ENCODE measurements around the gene ROBO1.
"Not testable (repeated sequence)": the region's sequence is repeated elsewhere in the genome, so short reads cannot be mapped to it uniquely, and the experiment has no call there.

The ROBO1 gene

DNA sequence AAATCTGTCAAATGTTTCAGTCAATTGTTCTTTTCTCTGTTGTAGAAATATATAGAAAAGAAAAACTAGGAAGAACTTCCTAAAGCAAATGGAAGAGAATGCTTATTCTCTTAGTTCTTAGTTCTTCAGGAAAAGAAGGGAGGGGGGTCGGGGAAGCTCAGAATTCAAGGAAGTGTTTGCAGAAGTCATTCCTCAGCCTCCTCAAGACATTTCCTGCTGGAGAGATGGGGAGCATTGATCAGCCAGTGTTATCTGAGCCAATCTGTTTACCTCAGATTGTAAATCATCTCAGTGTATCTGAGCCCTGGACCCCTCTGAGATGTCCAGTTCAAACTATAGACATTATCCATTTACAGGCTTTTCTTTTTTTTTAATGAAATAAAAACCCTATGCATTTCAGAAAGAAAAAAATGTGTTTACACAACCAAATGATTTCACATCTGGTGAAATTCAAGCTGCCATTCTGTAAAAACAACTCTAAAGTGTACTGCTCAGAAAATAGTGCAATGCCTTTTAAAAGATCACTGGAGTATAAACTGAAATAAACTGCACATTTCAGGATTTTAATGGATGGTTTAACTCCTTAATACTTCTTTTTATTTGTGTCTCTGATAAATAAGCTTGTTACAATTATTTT is 460.7 kb downstream of the ROBO1 start:
- DNase-seq (ENCODE audit: low spot score), result no peak

GRCh38 chr3:79299949-79300635 is 467.7 kb downstream of the ROBO1 start:
- DNase-seq (ENCODE audit: low spot score), result not testable (repeated sequence)

GRCh38 chr3:79297245-79297960 is 470.4 kb downstream of the ROBO1 start:
- no peak for DNase-seq (ENCODE audit: low spot score)

DNA sequence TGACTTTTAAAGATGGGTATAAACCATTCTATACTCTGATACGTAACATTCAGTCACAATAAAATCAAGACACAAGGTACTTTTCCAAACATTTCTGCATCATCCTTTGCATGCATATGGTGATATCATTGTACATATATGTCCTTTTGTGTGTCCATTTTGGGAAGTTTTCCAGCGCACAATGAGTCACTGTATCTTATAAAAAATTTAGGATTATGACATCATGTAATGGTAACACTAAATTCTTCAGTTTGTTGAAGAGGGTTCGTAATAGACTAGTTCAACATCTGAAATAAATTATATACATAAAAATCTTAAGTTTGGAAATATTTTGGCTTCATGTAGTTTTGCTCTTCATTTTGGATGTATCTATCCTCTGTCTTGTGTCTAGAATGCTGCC is 480.9 kb downstream of the ROBO1 start:
- no peak for DNase-seq (ENCODE audit: low spot score)

DNA sequence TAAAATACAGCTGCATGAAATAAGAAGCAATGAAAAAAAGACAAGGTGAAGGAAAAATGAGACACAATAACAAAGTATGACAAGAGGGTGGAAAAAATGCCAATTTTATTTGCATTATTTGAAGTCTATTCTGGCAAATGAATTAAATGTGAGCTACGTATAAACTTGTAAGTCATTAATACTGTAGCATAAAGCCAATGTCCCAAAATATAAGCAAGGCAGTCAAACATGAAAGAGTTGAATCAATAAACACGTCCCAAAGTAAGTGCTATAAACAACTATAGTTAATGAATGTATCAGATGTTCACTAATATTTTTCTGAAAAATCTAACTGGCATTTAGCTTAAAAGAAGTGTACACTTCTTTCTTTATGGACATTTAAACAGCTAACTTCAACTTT is 481.9 kb downstream of the ROBO1 start:
- DNase-seq (ENCODE audit: low spot score), result no peak

- DNase-seq (ENCODE audit: low spot score), result no peak
These were observed 482.4 kb downstream of the ROBO1 start for GRCh38 chr3:79285380-79285779.

DNA sequence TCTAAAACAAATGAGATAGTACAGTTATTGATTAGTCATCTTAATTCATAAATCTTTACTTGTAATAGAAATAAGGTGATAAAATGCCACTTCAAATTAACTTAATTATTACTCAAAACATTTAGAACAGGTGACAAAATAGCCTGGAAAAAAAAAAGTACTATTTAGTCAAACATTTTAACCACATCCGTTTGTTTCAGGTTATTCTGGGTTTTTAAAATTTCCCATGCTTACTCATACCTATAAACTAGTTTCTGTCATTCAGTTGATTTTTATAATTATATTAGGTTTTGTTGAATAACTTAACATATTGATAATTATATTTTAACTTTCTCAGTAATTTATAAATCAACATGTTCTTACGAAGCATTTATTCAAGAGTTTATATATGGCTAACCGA is 483.0 kb downstream of the ROBO1 start:
- no peak for DNase-seq (ENCODE audit: low spot score)

- no peak for DNase-seq (ENCODE audit: low spot score)
These were observed 489.1 kb downstream of the ROBO1 start for GRCh38 chr3:79278681-79279080.

- DNase-seq (ENCODE audit: low spot score), result no peak
These were observed 499.4 kb downstream of the ROBO1 start for GRCh38 chr3:79268422-79268821.

DNA sequence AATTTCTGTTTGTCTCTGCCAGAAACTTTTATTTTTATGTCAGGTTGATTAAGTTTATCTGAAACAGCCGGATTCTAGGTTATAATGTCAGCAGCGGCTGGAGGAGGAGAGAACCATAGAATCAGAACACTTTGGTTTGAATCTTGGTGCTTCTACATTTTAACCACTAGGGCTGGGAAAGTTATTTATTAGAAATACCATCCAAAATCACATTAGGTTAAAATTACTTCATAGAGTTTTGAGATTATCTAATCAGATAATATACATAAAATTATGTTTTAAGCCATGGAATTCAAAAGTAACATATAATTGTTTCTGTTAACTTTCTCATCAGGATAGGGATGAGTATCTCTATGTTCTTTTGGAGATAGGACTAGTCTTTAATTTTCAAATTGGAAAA is 502.9 kb downstream of the ROBO1 start:
- no peak for DNase-seq (ENCODE audit: low spot score)

GRCh38 chr3:79263423-79263822 is 504.4 kb downstream of the ROBO1 start:
- DNase-seq (ENCODE audit: low spot score), result no peak

- no peak for DNase-seq (ENCODE audit: low spot score)
These were observed 509.3 kb downstream of the ROBO1 start for GRCh38 chr3:79258479-79258878.

DNA sequence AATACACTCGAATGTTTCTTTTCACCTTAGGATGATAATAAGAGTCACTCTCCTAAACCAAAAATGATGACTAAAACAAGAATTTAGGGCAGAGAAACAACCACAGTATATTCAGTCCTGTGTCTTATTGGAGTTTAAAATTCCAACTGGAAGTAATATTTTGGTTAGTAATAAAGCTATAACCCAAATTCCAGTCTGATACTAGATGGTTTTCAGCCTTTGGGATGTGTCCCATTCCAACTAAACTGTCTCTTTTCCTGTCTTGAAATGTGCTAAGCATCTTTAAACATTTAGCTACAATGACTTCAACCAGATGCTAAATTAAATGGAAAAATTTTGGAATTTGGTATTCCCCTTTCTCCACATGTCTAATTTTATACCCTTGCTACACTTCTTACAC is 510.0 kb downstream of the ROBO1 start:
- DNase-seq (ENCODE audit: low spot score), result no peak

GRCh38 chr3:79255702-79256101 is 512.1 kb downstream of the ROBO1 start:
- no peak for DNase-seq (ENCODE audit: low spot score)

- DNase-seq (ENCODE audit: low spot score), result no peak
These were observed 512.5 kb downstream of the ROBO1 start for GRCh38 chr3:79255292-79255691.

DNA sequence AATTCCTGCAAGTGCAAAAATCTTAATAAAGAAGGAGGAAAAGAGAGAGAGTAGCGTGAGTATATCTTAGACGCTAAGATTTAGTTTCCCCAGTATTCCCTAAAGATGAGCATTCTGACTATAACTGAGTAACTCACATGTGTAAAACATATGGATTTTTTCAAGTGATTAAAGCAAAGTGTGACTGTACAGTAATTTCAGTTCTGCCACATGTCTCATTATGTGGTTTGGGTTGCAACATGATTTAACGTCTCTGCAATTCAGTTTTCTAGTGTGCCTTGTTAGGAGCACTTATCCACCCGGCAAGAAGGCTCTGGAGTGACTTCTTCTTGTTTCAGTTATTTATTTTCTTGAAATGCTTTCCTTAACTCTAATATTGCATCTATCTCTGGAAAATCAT is 514.1 kb downstream of the ROBO1 start:
- DNase-seq (ENCODE audit: low spot score), result no peak

DNA sequence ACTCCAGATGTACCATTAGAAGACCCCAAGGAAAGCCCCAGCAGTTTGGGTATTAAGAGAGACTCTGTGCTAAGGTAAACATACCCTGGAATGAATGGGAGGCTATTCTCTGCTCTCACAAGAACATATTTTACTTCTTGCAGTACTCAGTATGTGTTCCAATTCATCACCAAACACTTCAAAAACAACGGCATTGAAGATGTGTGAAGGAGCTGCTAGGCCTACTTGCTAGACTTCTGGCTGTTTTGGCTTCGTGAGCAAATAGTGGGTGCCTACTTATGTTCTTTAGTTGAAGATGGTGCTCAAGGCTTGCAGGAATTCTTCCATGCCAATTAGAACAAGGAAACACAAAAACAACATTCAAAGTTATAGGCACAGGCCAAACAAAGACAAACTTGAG is 514.5 kb downstream of the ROBO1 start:
- no peak for DNase-seq (ENCODE audit: low spot score)

DNA sequence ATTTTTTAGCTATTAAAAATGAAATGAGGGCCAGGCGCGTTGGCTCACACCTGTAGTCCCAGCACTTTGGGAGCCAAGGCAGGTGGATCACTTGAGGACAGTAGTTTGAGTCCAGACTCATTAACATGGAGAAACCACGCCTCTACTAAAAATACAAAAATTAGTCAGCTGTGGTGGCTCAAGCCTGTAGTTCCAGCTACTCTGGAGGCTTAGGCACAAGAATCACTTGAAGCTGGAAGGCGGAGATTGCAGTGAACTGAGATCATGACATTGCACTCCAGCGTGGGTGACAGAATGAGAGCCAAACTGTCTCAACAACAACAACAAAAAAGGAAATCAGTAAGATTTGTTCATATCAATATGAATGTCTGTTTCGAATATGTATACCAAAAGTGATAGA is 517.1 kb downstream of the ROBO1 start:
- no peak for DNase-seq (ENCODE audit: low spot score)

DNA sequence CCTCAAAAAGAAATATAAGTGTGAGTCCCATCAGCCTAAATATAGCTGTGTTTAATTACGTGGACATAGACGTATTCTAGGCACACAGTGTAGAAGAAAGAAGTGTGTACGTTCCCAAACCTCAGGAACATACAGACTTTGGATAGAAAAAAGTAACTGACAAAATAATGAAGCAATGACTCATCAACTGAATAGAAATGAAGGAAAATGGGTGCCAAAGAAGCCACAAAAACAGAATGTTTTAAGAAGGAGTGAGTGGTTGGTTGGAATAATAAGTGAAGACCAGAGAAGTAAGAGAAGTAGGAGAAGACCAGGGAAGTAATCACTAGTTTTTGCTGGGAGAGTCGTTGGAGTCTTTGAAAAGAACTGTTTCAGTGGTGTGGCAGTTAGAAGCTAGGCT is 518.1 kb downstream of the ROBO1 start:
- DNase-seq (ENCODE audit: low spot score), result no peak

- no peak for DNase-seq (ENCODE audit: low spot score)
These were observed 520.1 kb downstream of the ROBO1 start for GRCh38 chr3:79247725-79248043.

- DNase-seq (ENCODE audit: low spot score), result no peak
These were observed 520.7 kb downstream of the ROBO1 start for GRCh38 chr3:79246875-79247724.

DNA sequence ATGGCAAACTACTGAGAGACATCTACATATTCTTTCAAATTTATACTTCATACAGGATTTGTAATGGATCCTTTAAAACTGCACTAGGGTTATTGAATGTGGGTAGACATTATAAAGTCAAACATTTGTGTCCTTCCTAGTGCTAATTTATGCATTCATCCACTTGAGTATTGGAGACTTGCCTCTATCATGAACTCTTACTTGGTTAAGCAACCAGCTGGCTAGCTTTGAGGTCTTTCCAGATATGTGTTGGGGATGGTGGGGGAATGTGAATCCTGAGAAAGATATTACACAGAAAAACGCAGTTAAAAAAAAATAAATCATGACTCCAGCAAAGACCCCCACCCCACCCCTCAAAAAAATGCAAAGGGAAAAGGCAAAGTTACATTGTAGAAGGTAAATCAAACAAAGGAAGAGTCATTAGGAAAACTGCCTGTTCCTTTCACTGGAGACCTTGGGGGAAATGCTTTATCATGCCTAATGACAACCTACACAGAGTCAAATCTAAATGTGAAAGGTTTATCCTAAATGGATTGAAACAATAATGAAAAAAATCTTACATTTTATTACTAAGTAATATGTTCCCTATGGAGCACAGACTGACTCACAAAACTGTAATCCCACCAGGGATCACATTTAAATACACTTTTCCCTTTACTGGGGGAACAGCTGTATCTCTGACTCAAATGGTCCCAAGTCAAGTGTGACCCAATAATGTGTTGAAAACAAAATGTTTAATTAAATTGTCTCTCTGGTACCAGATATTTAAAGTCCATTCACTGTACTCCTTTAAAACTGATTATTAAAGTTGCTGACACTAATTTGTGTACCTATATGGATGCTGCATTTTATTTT is 522.3 kb downstream of the ROBO1 start:
- no peak for DNase-seq (ENCODE audit: low spot score)

All from LoVo (cell line).